HG02588 (cell line): ENCODE measurements around the gene MYCBP2.

Experiments
- ATAC-seq: cut with Tn5 transposase; IDR thresholded peaks from one replicate; pipeline ENCODE4 v1.9.1; 2021; ENCODE audit warnings: mild to moderate bottlenecking, moderate library complexity; ENCODE audit not compliant: unreplicated experiment

MYCBP2 gene

GRCh38 chr13:77001540-77001939 lies 325.4 kb downstream of the MYCBP2 start:
- ATAC-seq, result no peak

DNA sequence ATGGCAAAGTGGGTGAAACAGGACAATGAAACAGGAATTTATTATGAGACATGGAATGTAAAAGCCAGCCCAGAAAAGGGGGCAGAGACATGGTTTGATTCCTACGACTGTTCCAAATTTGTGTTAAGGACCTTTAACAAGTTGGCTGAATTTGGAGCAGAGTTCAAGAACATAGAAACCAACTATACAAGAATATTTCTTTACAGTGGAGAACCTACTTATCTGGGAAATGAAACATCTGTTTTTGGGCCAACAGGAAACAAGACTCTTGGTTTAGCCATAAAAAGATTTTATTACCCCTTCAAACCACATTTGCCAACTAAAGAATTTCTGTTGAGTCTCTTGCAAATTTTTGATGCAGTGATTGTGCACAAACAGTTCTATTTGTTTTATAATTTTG lies 326.4 kb downstream of the MYCBP2 start:
- no peak for ATAC-seq
